Renal pelvis (tissue), 4 donors: Measurements from ENCODE around the gene NCLN. TPM values are rescaled to one million over a fixed set of nuclear protein-coding genes. Genes with fewer than 3 reads are reported as not detected.
"Not testable (repeated sequence)": the region's sequence is repeated elsewhere in the genome, so short reads cannot be mapped to it uniquely, and the experiment has no call there.

ENCODE experiments used
- DNase-seq: peaks from one replicate; pipeline ENCODE4 v3.0.0-alpha.2; 2013
- polyA plus RNA-seq, 3 donors: library from polyadenylated mRNA; unstranded; fragments of 120-200 nt; gene quantifications; one replicate each; pipeline ENCODE4 v1.2.1, GENCODE V29; 2013; ENCODE audit not compliant: insufficient read length in 3 of 3

NCLN gene
- polyA plus RNA-seq, 3 donors, result 42.7 to 57.7 (median 44.0) TPM

- DNase-seq, result no peak
Observed at GRCh38 chr19:3151563-3152418, 33.9 kb upstream of the NCLN start.

- DNase-seq, result no peak
Observed at GRCh38 chr19:3152419-3152780, 33.3 kb upstream of the NCLN start.

GRCh38 chr19:3153286-3154230 lies 32.2 kb upstream of the NCLN start:
- no peak for DNase-seq

- not testable (repeated sequence) for DNase-seq
Observed at GRCh38 chr19:3154447-3154846, 31.3 kb upstream of the NCLN start.

GRCh38 chr19:3154957-3155736 lies 30.6 kb upstream of the NCLN start:
- DNase-seq, result no peak

GRCh38 chr19:3157096-3157845 lies 28.5 kb upstream of the NCLN start:
- DNase-seq, result no peak

- DNase-seq, result no peak
Observed at GRCh38 chr19:3159565-3159964, 26.2 kb upstream of the NCLN start.

GRCh38 chr19:3160219-3160618 lies 25.5 kb upstream of the NCLN start:
- DNase-seq, result no peak

- no peak for DNase-seq
Observed at GRCh38 chr19:3161453-3161852, 24.3 kb upstream of the NCLN start.

GRCh38 chr19:3162418-3163229 lies 23.1 kb upstream of the NCLN start:
- no peak for DNase-seq

GRCh38 chr19:3163230-3163886 lies 22.4 kb upstream of the NCLN start:
- peak; percentile 56 for DNase-seq

- DNase-seq, result no peak
Observed at GRCh38 chr19:3163943-3164342, 21.8 kb upstream of the NCLN start.

GRCh38 chr19:3167533-3168272 lies 18.0 kb upstream of the NCLN start:
- no peak for DNase-seq

GRCh38 chr19:3171894-3172672 lies 13.6 kb upstream of the NCLN start:
- no peak for DNase-seq

GRCh38 chr19:3172673-3173000 lies 13.1 kb upstream of the NCLN start:
- not testable (repeated sequence) for DNase-seq

GRCh38 chr19:3175781-3176714 lies 9.7 kb upstream of the NCLN start:
- no peak for DNase-seq
